Right atrium auricular region (tissue), 2 donors: ENCODE results near the gene TEAD1. TPM values are rescaled to one million over a fixed set of nuclear protein-coding genes. Genes with fewer than 3 reads are reported as not detected.

ENCODE experiments used
- DNase-seq: peaks from one replicate; pipeline ENCODE4 v3.0.0-alpha.2; 2019; ENCODE audit warnings: low spot score
- H3K27ac ChIP-seq, 2 donors: fragments of 200-600 bp; sonication (generic); 1 replicate in 1 of 2; 2 replicates in 1 of 2; pipeline ENCODE4 v1.5.1; 2016 to 2019
- H3K27me3 ChIP-seq, 2 donors: fragments of 200-600 bp; sonication (generic); one replicate each; pipeline versions ENCODE4 v1.5.1 to v1.6.0; 2017 to 2019
- H3K36me3 ChIP-seq: fragments of 200-600 bp; sonication (generic); one replicate; pipeline ENCODE4 v1.5.1; 2016
- H3K4me1 ChIP-seq, 2 donors: fragments of 200-600 bp; sonication (generic); one replicate each; pipeline versions ENCODE4 v1.5.1 to v1.6.0; 2017 to 2019
- H3K4me3 ChIP-seq, 2 donors: fragments of 200-600 bp; sonication (generic); 1 replicate in 1 of 2; 2 replicates in 1 of 2; pipeline ENCODE4 v1.5.1; 2017 to 2019; ENCODE audit warnings: mild to moderate bottlenecking in 1 of 2, moderate library complexity in 1 of 2
- H3K9me3 ChIP-seq, 2 donors: fragments of 200-600 bp; sonication (generic); one replicate each; pipeline ENCODE4 v1.5.1; 2019
- CTCF ChIP-seq, 2 donors: fragments of 200-600 bp; sonication (generic); IDR thresholded peaks; one replicate each; pipeline ENCODE4 v1.5.1; 2019; ENCODE audit warnings: antibody characterized with exemption in 2 of 2
- total RNA-seq, 2 donors: library from RNA; depleted of rRNA; stranded (reverse); fragments of >200 nt; gene quantifications; one replicate each; pipeline ENCODE4 v1.1.0, GENCODE V29; 2016

Gene TEAD1
- total RNA-seq, 2 donors from 2014 or later, result 73.8 to 99.8 TPM

DNA sequence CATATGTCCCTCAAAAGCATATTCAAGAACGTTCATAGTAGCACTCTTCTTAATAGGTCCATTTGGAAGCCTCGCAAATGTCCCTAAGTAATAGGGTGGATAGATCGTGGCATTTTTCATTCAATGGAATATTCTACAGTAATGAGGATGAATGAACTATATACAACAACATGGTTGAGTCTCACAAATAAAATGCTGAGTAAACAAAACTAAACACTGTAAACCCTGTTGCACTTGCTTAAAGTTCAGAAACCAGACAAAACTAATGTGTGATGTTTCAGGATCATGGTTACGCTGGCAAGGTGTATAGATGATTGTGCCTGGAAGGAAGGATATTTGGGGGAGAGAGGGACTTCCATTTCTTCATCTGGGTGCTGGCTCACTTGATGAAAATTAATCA lies 244.4 kb downstream of the TEAD1 start:
- no peak for TF ChIP-seq CTCF (IDR thresholded peaks at IDR 0.05)
- no peaks in the 10 kb centered on the region for H3K27me3 ChIP-seq
- no peak overlapping the region for H3K4me3 ChIP-seq
- H3K4me1 ChIP-seq, result peaks cover 0 to 17% of the 10 kb centered on the region in 2 donors
- no peaks in the 10 kb centered on the region for H3K9me3 ChIP-seq
- no peak overlapping the region for H3K27ac ChIP-seq
- H3K36me3 ChIP-seq, result no peaks in the 10 kb centered on the region
- no peak for DNase-seq

- Histone ChIP-seq H3K4me1 (no peaks in the 10 kb centered on the region), H3K9me3 (no peaks in the 10 kb centered on the region), H3K27me3 (no peaks in the 10 kb centered on the region), H3K27ac (no peak overlapping the region), H3K36me3 (peaks cover 9% of the 10 kb centered on the region), H3K4me3 (no peak overlapping the region)
- no peak for TF ChIP-seq CTCF (IDR thresholded peaks at IDR 0.05)
- no peak for DNase-seq
Measured at GRCh38 chr11:12922418-12922817, 248.2 kb downstream of the TEAD1 start.

- Histone ChIP-seq H3K4me1 (no peaks in the 10 kb centered on the region), H3K4me3 (no peak overlapping the region), H3K9me3 (no peaks in the 10 kb centered on the region), H3K27me3 (no peaks in the 10 kb centered on the region), H3K36me3 (peaks cover 9% of the 10 kb centered on the region), H3K27ac (no peak overlapping the region)
- TF ChIP-seq CTCF (IDR thresholded peaks at IDR 0.05), result no peak
- DNase-seq, result no peak
Measured at GRCh38 chr11:12922980-12923507, 248.8 kb downstream of the TEAD1 start.

DNA sequence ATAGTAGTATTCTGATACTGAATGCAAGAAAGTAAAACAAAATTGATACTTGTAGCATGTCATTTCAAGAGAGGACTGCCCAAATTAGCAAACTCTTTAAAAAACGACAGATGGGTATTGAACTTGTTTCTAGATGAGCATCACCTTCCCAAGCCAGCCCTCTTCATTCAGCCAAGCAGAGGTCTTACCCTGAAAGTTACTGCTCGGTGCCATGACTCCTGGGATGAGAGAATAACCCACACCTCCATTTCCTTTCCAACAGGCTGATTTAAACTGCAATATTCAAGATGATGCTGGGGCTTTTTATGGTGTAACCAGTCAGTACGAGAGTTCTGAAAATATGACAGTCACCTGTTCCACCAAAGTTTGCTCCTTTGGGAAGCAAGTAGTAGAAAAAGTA lies 250.4 kb downstream of the TEAD1 start:
- Histone ChIP-seq H3K4me1 (no peaks in the 10 kb centered on the region), H3K36me3 (peaks cover 9% of the 10 kb centered on the region), H3K9me3 (no peaks in the 10 kb centered on the region), H3K27me3 (no peaks in the 10 kb centered on the region), H3K27ac (no peak overlapping the region), H3K4me3 (no peak overlapping the region)
- DNase-seq, result no peak
- no peak for TF ChIP-seq CTCF (IDR thresholded peaks at IDR 0.05)

GRCh38 chr11:12925520-12925919 lies 251.3 kb downstream of the TEAD1 start:
- Histone ChIP-seq H3K27ac (no peak overlapping the region), H3K4me1 (no peaks in the 10 kb centered on the region), H3K36me3 (peaks cover 9% of the 10 kb centered on the region), H3K9me3 (no peaks in the 10 kb centered on the region), H3K4me3 (no peak overlapping the region), H3K27me3 (no peaks in the 10 kb centered on the region)
- no peak for DNase-seq
- no peak for TF ChIP-seq CTCF (IDR thresholded peaks at IDR 0.05)

- H3K27me3 ChIP-seq, result no peaks in the 10 kb centered on the region
- peaks cover 14% of the 10 kb centered on the region for H3K36me3 ChIP-seq
- H3K27ac ChIP-seq, result no peak overlapping the region
- DNase-seq, result no peak
- H3K4me3 ChIP-seq, result no peak overlapping the region
- H3K4me1 ChIP-seq, result no peaks in the 10 kb centered on the region
- TF ChIP-seq CTCF (IDR thresholded peaks at IDR 0.05), result no peak
- no peaks in the 10 kb centered on the region for H3K9me3 ChIP-seq
Measured at GRCh38 chr11:12927221-12927620, 253.0 kb downstream of the TEAD1 start.
